ENCODE results near the gene TBC1D32. TPM values are rescaled to one million over a fixed set of nuclear protein-coding genes. Genes with fewer than 3 reads are reported as not detected.

TBC1D32 gene
- total RNA-seq, 5 donors from 2014 or later (not counting 1 experiment from before 2014, with no cell fraction given): 8.2 to 20.2 (median 10.7) TPM

GRCh38 chr6:121285041-121285440, 49.2 kb downstream of the TBC1D32 start:
- WGBS (ENCODE audit: insufficient coverage): no CpG with 5 or more reads among the region's 1 CpG
- Histone ChIP-seq H3K36me3 (ENCODE audit: control insufficient read depth in 2 of 2, extremely low read depth in 1 of 2, insufficient read depth in 1 of 2, low read length in 1 of 2) (no peaks in the 10 kb centered on the region), H3K27ac (ENCODE audit: low read length) (no peak overlapping the region), H3K27me3 (replicated peaks in 1 of 2; ENCODE audit: control insufficient read depth in 2 of 2, extremely low read depth in 1 of 2, insufficient read depth in 2 of 2, low read length in 1 of 2) (no peaks in the 10 kb centered on the region), H3K4me3 (ENCODE audit: control insufficient read depth in 1 of 2, extremely low read depth in 1 of 2, low read length in 1 of 2) (no peak overlapping the region), H3K9me3 (no peaks in the 10 kb centered on the region), H3K4me1 (ENCODE audit: control insufficient read depth in 1 of 2, extremely low read depth in 1 of 2, insufficient read depth in 2 of 2, low read length in 2 of 2) (no peaks in the 10 kb centered on the region)
- Mint-ChIP-seq H3K9me3 (peaks cover 0 to 6% (median 0%) of the 10 kb centered on the region in 3 donors), H3K27me3 (no peaks in the 10 kb centered on the region), H3K4me3 (no peak overlapping the region), H3K4me1 (no peaks in the 10 kb centered on the region), H3K36me3 (peaks cover 63% of the 10 kb centered on the region), H3K27ac (no peak overlapping the region)
- ATAC-seq (replicated peaks in 1 of 4) (no peak), DNase-seq (no peak)
- ChIA-PET CTCF (no interaction called here), POLR2A (no interaction called here)

- no peaks in the 10 kb centered on the region for H3K9me3 ChIP-seq
- peaks cover 0 to 7% (median 2%) of the 10 kb centered on the region in 3 donors for H3K9me3 Mint-ChIP-seq
- no peak overlapping the region for H3K27ac Mint-ChIP-seq
- no peaks in the 10 kb centered on the region for H3K27me3 ChIP-seq (replicated peaks in 1 of 2; ENCODE audit: control insufficient read depth in 2 of 2, extremely low read depth in 1 of 2, insufficient read depth in 2 of 2, low read length in 1 of 2)
- ChIA-PET CTCF (no interaction called here), POLR2A (no interaction called here)
- no peaks in the 10 kb centered on the region for H3K36me3 ChIP-seq (ENCODE audit: control insufficient read depth in 2 of 2, extremely low read depth in 1 of 2, insufficient read depth in 1 of 2, low read length in 1 of 2)
- no peaks in the 10 kb centered on the region for H3K4me1 Mint-ChIP-seq
- no peak for ATAC-seq (replicated peaks in 1 of 4)
- no peaks in the 10 kb centered on the region for H3K4me1 ChIP-seq (ENCODE audit: control insufficient read depth in 1 of 2, extremely low read depth in 1 of 2, insufficient read depth in 2 of 2, low read length in 2 of 2)
- H3K4me3 Mint-ChIP-seq: no peak overlapping the region
- H3K27ac ChIP-seq (ENCODE audit: low read length): no peak overlapping the region
- no peak for DNase-seq
- H3K36me3 Mint-ChIP-seq: peaks cover 61% of the 10 kb centered on the region
- no peaks in the 10 kb centered on the region for H3K27me3 Mint-ChIP-seq
- 100% methylated on average over 1 of the region's 3 CpGs for WGBS (ENCODE audit: insufficient coverage)
- no peak overlapping the region for H3K4me3 ChIP-seq (ENCODE audit: control insufficient read depth in 1 of 2, extremely low read depth in 1 of 2, low read length in 1 of 2)
These were observed 59.5 kb downstream of the TBC1D32 start for GRCh38 chr6:121274666-121275295.

- DNase-seq (no peak), ATAC-seq (replicated peaks in 1 of 4) (no peak)
- POLR2A ChIA-PET: no interaction called here
- H3K9me3 ChIP-seq: peaks cover 3% of the 10 kb centered on the region
- no peak overlapping the region for H3K27ac Mint-ChIP-seq
- peaks cover 0 to 3% of the 10 kb centered on the region in 2 donors for H3K36me3 ChIP-seq (ENCODE audit: control insufficient read depth in 2 of 2, extremely low read depth in 1 of 2, insufficient read depth in 1 of 2, low read length in 1 of 2)
- H3K27ac ChIP-seq (ENCODE audit: low read length): no peak overlapping the region
- no peaks in the 10 kb centered on the region for H3K27me3 ChIP-seq (replicated peaks in 1 of 2; ENCODE audit: control insufficient read depth in 2 of 2, extremely low read depth in 1 of 2, insufficient read depth in 2 of 2, low read length in 1 of 2)
- H3K4me1 Mint-ChIP-seq: no peaks in the 10 kb centered on the region
- no peak overlapping the region for H3K4me3 ChIP-seq (ENCODE audit: control insufficient read depth in 1 of 2, extremely low read depth in 1 of 2, low read length in 1 of 2)
- H3K4me3 Mint-ChIP-seq: no peak overlapping the region
- CTCF ChIA-PET: interaction anchor here in 1 of 2 donors (0.7 kb wide), 1 partner anchor 858 kb away, joined by 5 read pairs; no protein-coding TSS in a partner anchor
- peaks cover 84% of the 10 kb centered on the region for H3K36me3 Mint-ChIP-seq
- no CpG with 5 or more reads among the region's 3 CpGs for whole genome bisulfite sequencing (ENCODE audit: insufficient coverage)
- no peaks in the 10 kb centered on the region for H3K27me3 Mint-ChIP-seq
- H3K4me1 ChIP-seq (ENCODE audit: control insufficient read depth in 1 of 2, extremely low read depth in 1 of 2, insufficient read depth in 2 of 2, low read length in 2 of 2): no peaks in the 10 kb centered on the region
- peaks cover 15 to 38% (median 20%) of the 10 kb centered on the region in 3 donors for H3K9me3 Mint-ChIP-seq
These were observed 70.5 kb downstream of the TBC1D32 start for GRCh38 chr6:121263742-121264141.

- WGBS (ENCODE audit: insufficient coverage): 92% methylated on average over 9 of the region's 9 CpGs
- Histone ChIP-seq H3K9me3 (peaks cover 3% of the 10 kb centered on the region), H3K27me3 (replicated peaks in 1 of 2; ENCODE audit: control insufficient read depth in 2 of 2, extremely low read depth in 1 of 2, insufficient read depth in 2 of 2, low read length in 1 of 2) (no peaks in the 10 kb centered on the region), H3K36me3 (ENCODE audit: control insufficient read depth in 2 of 2, extremely low read depth in 1 of 2, insufficient read depth in 1 of 2, low read length in 1 of 2) (peaks cover 0 to 3% of the 10 kb centered on the region in 2 donors), H3K27ac (ENCODE audit: low read length) (no peak overlapping the region), H3K4me1 (ENCODE audit: control insufficient read depth in 1 of 2, extremely low read depth in 1 of 2, insufficient read depth in 2 of 2, low read length in 2 of 2) (no peaks in the 10 kb centered on the region), H3K4me3 (ENCODE audit: control insufficient read depth in 1 of 2, extremely low read depth in 1 of 2, low read length in 1 of 2) (no peak overlapping the region)
- peaks cover 78% of the 10 kb centered on the region for H3K36me3 Mint-ChIP-seq
- ChIA-PET POLR2A (no interaction called here), CTCF (no interaction called here)
- H3K9me3 Mint-ChIP-seq: peaks cover 8 to 29% (median 9%) of the 10 kb centered on the region in 3 donors
- no peaks in the 10 kb centered on the region for H3K27me3 Mint-ChIP-seq
- H3K27ac Mint-ChIP-seq: no peak overlapping the region
- no peaks in the 10 kb centered on the region for H3K4me1 Mint-ChIP-seq
- H3K4me3 Mint-ChIP-seq: no peak overlapping the region
- DNase-seq (no peak), ATAC-seq (replicated peaks in 1 of 4) (no peak)
These were observed 73.6 kb downstream of the TBC1D32 start for GRCh38 chr6:121260651-121261102.

- H3K9me3 Mint-ChIP-seq: peaks cover 27 to 57% (median 45%) of the 10 kb centered on the region in 3 donors
These were observed 86.9 kb downstream of the TBC1D32 start for GRCh38 chr6:121247386-121247785.

GRCh38 chr6:121242386-121242785, 91.9 kb downstream of the TBC1D32 start:
- Histone ChIP-seq H3K9me3 (no peaks in the 10 kb centered on the region), H3K4me1 (ENCODE audit: control insufficient read depth in 1 of 2, extremely low read depth in 1 of 2, insufficient read depth in 2 of 2, low read length in 2 of 2) (no peaks in the 10 kb centered on the region), H3K27me3 (replicated peaks in 1 of 2; ENCODE audit: control insufficient read depth in 2 of 2, extremely low read depth in 1 of 2, insufficient read depth in 2 of 2, low read length in 1 of 2) (no peaks in the 10 kb centered on the region), H3K4me3 (ENCODE audit: control insufficient read depth in 1 of 2, extremely low read depth in 1 of 2, low read length in 1 of 2) (no peak overlapping the region), H3K27ac (ENCODE audit: low read length) (no peak overlapping the region), H3K36me3 (ENCODE audit: control insufficient read depth in 2 of 2, extremely low read depth in 1 of 2, insufficient read depth in 1 of 2, low read length in 1 of 2) (peaks cover 0 to 12% of the 10 kb centered on the region in 2 donors)
- H3K9me3 Mint-ChIP-seq: peaks cover 0 to 13% (median 13%) of the 10 kb centered on the region in 3 donors
- no CpG with 5 or more reads among the region's 2 CpGs for WGBS (ENCODE audit: insufficient coverage)
- H3K36me3 Mint-ChIP-seq: peaks cover 72% of the 10 kb centered on the region
- peaks cover 0 to 2% (median 0%) of the 10 kb centered on the region in 3 donors for H3K4me1 Mint-ChIP-seq
- ChIA-PET CTCF (no interaction called here), POLR2A (no interaction called here)
- H3K4me3 Mint-ChIP-seq: no peak overlapping the region
- no peak for ATAC-seq (replicated peaks in 1 of 4)
- no peak for DNase-seq
- H3K27ac Mint-ChIP-seq: no peak overlapping the region
- no peaks in the 10 kb centered on the region for H3K27me3 Mint-ChIP-seq

More at GRCh38 chr6:121247386-121247785, 86.9 kb downstream of the TBC1D32 start:
- Mint-ChIP-seq H3K4me1 (peaks cover 0 to 5% (median 0%) of the 10 kb centered on the region in 3 donors), H3K4me3 (no peak overlapping the region), H3K27ac (no peak overlapping the region), H3K36me3 (peaks cover 86% of the 10 kb centered on the region), H3K27me3 (no peaks in the 10 kb centered on the region)
- no peaks in the 10 kb centered on the region for H3K9me3 ChIP-seq
- ATAC-seq (replicated peaks in 1 of 4) (no peak), DNase-seq (no peak)
- no peaks in the 10 kb centered on the region for H3K27me3 ChIP-seq (replicated peaks in 1 of 2; ENCODE audit: control insufficient read depth in 2 of 2, extremely low read depth in 1 of 2, insufficient read depth in 2 of 2, low read length in 1 of 2)
- POLR2A ChIA-PET: interaction anchor here in 1 of 2 donors (0.6 kb wide), 1 partner anchor 205 kb away, joined by 7 read pairs; no protein-coding TSS in a partner anchor
- H3K4me3 ChIP-seq (ENCODE audit: control insufficient read depth in 1 of 2, extremely low read depth in 1 of 2, low read length in 1 of 2): no peak overlapping the region
- no peak overlapping the region for H3K27ac ChIP-seq (ENCODE audit: low read length)
- H3K4me1 ChIP-seq (ENCODE audit: control insufficient read depth in 1 of 2, extremely low read depth in 1 of 2, insufficient read depth in 2 of 2, low read length in 2 of 2): no peaks in the 10 kb centered on the region
- CTCF ChIA-PET: no interaction called here
- H3K36me3 ChIP-seq (ENCODE audit: control insufficient read depth in 2 of 2, extremely low read depth in 1 of 2, insufficient read depth in 1 of 2, low read length in 1 of 2): peaks cover 0 to 9% of the 10 kb centered on the region in 2 donors

All from T-cell (primary cell).